ENCODE data around the gene RERE.

- TF ChIP-seq CTCF (IDR thresholded peaks at IDR 0.05; ENCODE audit: poor library complexity), result no peak
- TF ChIP-seq EZH2phosphoT487 (IDR thresholded peaks at IDR 0.05; ENCODE audit: low read depth, severe bottlenecking, unreplicated experiment), result no peak
- no peak for TF ChIP-seq EZH2 (IDR thresholded peaks at IDR 0.05; ENCODE audit: borderline replicate concordance)
These were observed 64.3 kb downstream of the RERE start for GRCh38 chr1:8752921-8753713.

Measured in hepatocyte (in vitro differentiated cells).